RWPE1 (cell line): ENCODE measurements around the gene FGR.

Experiments used
- CTCF ChIA-PET: fragments of 350-600 bp; sonication (Branson Sonifier 250); formaldehyde crosslinking; extraction: SDS; loops from one replicate; lab custom pipeline; 2021; lab: Yijun Ruan, JAX
- POLR2A ChIA-PET: fragments of 400-600 bp; formaldehyde crosslinking; extraction: SDS; loops from one replicate; lab custom pipeline; 2020; ENCODE audit warnings: antibody characterized with exemption; ENCODE audit not compliant: low non-redundant PET; lab: Yijun Ruan, JAX
- DNase-seq: peaks from one replicate; pipeline ENCODE4 v3.0.0; 2012; ENCODE audit warnings: low spot score
- H3K27ac ChIP-seq: fragments of 450-650 bp; 2 replicates; pipeline ENCODE4 v1.5.1; 2017
- TF ChIP-seq, protein P1 (sequence below): fragments of 450-650 bp; conservative IDR thresholded peaks from 2 replicates; pipeline ENCODE4 v1.5.1; 2017; ENCODE audit warnings: low read depth, mild to moderate bottlenecking

Gene FGR

DNA sequence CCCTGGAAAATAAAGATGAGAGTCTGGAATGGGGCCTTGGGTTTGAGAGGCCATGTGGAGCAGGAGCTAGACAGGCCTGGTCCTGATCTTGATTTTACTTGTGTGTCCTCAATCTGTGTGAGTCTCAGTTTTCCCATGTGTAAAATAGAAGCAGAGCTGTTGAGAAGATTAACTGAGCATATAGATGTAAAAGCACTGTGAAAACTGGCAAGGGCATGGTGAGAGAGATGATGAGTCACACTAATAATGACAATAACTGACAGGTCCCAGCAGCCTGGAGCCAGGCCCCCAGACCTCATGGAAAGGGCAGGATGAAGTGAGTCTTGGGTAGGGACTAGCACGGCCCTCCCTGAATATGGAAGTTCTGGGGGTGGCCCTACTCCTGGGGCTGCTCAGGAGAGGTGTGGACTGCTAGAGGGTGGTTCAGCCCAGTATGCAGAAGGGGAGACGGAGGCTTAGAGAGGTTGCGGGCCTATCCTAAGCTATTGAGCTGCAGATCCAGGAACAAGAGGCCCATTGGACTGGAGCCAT, 28.2 kb downstream of the FGR start:
- CTCF ChIA-PET = interaction anchor here (0.5 to 8.1 kb wide), 19 partner anchors 15 to 678 kb away, joined by 3 to 67 read pairs (median 3); partner anchors contain the start of genes CD164L2 and FAM76A
- TF ChIP-seq, protein P1, sequence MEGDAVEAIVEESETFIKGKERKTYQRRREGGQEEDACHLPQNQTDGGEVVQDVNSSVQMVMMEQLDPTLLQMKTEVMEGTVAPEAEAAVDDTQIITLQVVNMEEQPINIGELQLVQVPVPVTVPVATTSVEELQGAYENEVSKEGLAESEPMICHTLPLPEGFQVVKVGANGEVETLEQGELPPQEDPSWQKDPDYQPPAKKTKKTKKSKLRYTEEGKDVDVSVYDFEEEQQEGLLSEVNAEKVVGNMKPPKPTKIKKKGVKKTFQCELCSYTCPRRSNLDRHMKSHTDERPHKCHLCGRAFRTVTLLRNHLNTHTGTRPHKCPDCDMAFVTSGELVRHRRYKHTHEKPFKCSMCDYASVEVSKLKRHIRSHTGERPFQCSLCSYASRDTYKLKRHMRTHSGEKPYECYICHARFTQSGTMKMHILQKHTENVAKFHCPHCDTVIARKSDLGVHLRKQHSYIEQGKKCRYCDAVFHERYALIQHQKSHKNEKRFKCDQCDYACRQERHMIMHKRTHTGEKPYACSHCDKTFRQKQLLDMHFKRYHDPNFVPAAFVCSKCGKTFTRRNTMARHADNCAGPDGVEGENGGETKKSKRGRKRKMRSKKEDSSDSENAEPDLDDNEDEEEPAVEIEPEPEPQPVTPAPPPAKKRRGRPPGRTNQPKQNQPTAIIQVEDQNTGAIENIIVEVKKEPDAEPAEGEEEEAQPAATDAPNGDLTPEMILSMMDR = peak; percentile 35; the same call in 1 of the 2 replicates
- no peak for DNase-seq
- H3K27ac ChIP-seq = peak overlapping the region; percentile 93
- POLR2A ChIA-PET = no interaction called here

DNA sequence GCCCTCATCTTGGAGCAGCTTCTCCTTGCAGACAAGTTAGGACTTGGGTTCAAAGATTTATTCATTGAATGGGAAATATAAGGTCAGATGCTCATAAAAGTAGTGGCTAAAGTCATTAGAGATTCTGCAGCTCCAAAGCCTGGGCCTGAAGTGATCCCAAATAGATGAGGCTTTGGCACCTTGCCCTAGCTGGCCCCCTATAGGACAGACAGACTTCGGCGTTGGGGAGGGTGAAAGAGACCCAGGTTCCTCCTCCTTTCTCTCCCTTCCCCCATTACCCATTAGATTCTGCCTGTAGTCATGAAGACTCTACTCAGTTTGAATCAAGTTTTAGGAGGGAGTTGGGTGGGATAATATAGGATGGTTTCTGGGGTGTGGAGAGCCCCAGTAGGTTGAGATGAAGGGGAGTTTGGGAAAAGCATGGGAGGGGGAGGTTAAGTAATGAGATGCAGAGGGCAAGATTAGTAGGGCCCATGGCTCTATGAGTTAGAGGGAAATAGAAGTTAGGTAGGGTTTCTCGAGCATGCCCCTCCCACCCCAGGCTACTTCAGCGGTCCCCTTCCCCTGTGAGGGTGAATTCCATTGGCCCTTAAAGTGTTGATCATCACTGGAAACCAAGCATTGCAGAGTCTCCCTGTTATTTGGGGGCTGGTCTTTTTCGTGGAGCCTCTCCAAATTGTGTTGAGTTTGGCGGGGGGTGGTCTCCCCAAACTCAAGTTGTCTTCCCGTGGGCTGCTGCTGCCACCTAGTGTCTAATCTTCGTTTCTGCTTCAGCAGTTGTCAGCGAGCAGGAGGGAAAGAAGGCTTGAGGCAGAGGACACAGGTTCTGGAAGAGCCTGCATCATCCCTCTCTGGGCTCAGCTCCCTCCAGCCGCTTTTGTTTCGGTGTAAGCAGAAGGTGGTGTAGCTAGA, 28.9 kb downstream of the FGR start:
- ChIA-PET CTCF (interaction anchor here (0.5 to 8.1 kb wide), 20 partner anchors 16 to 677 kb away, joined by 3 to 67 read pairs (median 3); partner anchors contain the start of gene FAM76A), POLR2A (no interaction called here)
- TF ChIP-seq, protein P1 = peak; percentile 84
- H3K27ac ChIP-seq = peak overlapping the region; percentile 93
- peak; percentile 42 for DNase-seq

- DNase-seq = no peak
- H3K27ac ChIP-seq = peak overlapping the region; percentile 93
- ChIA-PET CTCF (interaction anchor here (0.6 to 8.1 kb wide), 6 partner anchors 48 to 309 kb away, joined by 3 to 67 read pairs (median 4); no protein-coding TSS in a partner anchor), POLR2A (no interaction called here)
- TF ChIP-seq, protein P1 = no peak
Observed at GRCh38 chr1:27605300-27605766, 29.7 kb downstream of the FGR start.

DNA sequence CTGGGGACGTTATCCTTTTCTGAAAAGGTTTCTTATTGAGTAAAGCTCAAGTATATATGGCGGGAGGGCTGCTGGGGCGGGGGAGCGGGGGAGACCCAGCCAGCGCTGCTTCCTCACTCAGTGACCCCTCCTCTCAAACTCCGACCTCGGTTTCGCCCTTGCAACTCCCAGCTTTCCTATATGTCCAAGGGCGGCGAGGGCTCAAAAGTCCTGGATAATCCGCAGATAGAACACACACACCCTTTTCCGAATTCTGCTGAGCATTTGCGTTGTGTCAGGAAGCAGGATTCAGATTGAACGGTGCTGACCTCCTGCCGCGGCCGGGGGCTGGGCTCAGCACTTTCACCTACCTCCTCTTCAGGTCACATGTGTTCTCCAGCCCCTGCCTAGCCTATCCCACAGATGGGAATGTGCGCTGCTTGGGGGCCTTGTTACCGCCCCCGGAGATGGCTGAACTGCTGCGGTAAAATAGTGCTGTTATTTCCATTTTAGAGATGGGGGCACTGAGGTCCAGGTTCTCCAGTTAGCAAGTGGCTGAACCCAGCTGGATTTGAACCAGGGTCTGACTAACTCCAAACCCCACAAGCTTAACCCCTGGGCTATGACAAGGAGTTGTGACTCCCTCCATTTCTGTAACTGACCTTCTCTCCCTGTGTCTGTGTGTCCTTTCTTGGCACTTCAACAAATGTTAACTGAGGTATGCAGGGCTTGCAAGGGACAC, 30.2 kb downstream of the FGR start:
- no peak for DNase-seq
- TF ChIP-seq, protein P1 = no peak
- ChIA-PET POLR2A (no interaction called here), CTCF (interaction anchor here (0.6 to 8.1 kb wide), 6 partner anchors 38 to 308 kb away, joined by 3 to 67 read pairs (median 3); no protein-coding TSS in a partner anchor)
- peak overlapping the region; percentile 93 for H3K27ac ChIP-seq

DNA sequence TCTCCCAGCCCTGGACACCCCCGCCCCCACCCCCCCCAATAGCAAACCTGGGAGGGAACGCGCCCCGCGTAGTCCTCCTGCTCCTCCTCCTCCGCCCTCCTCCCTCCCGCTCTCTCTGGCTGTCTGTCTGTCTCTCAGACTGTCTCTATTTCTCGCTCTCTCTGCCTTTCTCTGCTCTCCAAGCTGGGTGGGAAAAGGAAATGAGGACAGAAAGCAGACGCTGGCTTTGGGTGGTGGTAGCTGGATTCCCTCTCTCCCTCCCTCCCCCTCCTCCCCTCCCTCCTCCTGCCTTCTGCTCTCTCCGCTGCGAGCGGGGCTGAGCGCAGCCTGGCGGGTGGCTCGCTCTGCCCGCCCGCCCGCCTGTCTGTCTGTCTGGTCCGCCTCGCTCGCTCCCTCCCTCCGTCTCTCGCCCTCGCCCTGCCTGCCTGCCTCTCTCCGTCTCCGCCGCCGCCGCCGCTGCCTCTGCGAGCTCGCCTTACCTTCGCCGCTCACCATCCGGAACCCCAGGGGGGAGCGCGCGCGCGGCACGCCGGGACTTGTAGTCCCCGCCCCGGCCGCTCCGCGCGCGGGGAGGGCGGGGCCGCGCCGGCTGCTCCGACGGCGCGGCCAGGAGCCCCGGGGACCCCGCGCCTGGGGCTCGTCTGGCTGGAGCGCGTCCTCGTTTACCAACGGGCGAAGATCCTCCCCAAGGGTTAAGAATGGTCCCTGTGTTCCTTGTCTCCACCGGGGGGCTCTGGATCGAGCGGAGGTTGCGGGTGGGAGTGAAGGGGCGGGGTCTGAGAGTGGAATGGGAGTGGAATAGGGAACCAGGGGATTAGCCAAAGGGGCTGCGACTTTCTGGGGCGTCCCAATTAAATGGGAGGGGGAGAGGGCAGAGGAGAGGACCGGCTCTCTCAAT, 31.1 kb downstream of the FGR start, which contains the start of gene AHDC1:
Gene AHDC1, minus strand, starts transcription at position 464 of the 898 bp plus-strand sequence. CDS start 52,029 bp downstream, outside the sequence.
- DNase-seq = peak; percentile 91
- POLR2A ChIA-PET = interaction anchor here (0.7 to 1.0 kb wide), 2 partner anchors 22 to 47 kb away, joined by 5 to 6 read pairs; no protein-coding TSS in a partner anchor
- TF ChIP-seq, protein P1 = no peak
- CTCF ChIA-PET = interaction anchor here (0.6 to 8.1 kb wide), 6 partner anchors 39 to 201 kb away, joined by 3 to 67 read pairs (median 3); no protein-coding TSS in a partner anchor
- H3K27ac ChIP-seq = peak within 1 kb of the TSS; percentile 93
